Measurements from ENCODE around the gene AP2B1.

DNA sequence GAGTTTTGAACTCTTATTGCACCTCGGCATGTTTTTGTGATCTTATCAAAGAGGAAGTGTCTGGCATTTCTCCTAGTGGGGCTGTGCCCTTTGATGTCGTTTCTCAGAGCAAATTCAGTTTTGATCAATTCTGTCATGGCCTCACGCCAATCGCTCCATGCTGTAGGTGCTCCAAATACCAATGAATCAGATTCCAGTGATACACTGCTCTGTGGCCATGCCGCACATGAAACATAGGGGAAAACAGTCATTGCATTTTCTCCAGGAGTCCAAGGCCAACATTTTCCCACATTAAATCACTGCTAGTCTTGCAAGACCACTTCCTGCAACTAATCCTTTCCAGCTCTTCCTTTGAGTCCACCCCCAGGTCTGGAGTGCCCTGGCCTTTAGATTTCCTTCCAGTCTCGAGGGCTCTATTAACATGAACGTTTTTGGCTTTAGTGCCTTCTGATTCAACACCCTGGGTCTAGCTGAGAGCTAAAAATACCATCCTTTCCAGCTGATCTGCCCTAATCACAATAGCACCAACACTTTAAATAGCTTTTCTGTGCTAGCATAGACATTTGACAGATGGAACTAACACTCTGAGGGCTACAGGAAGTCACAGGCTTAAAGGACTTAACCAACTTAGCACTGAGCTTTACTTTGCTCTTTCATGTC, 126.1 kb downstream of the AP2B1 start:
- TF ChIP-seq, protein P1, sequence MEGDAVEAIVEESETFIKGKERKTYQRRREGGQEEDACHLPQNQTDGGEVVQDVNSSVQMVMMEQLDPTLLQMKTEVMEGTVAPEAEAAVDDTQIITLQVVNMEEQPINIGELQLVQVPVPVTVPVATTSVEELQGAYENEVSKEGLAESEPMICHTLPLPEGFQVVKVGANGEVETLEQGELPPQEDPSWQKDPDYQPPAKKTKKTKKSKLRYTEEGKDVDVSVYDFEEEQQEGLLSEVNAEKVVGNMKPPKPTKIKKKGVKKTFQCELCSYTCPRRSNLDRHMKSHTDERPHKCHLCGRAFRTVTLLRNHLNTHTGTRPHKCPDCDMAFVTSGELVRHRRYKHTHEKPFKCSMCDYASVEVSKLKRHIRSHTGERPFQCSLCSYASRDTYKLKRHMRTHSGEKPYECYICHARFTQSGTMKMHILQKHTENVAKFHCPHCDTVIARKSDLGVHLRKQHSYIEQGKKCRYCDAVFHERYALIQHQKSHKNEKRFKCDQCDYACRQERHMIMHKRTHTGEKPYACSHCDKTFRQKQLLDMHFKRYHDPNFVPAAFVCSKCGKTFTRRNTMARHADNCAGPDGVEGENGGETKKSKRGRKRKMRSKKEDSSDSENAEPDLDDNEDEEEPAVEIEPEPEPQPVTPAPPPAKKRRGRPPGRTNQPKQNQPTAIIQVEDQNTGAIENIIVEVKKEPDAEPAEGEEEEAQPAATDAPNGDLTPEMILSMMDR (conservative IDR thresholded peaks at IDR 0.05) = no peak
- TF ChIP-seq ZFX (IDR thresholded peaks at IDR 0.05) = no peak
